GM12878 (cell line): Measurements from ENCODE around the gene EVX1. TPM values are rescaled to one million over a fixed set of nuclear protein-coding genes. Genes with fewer than 3 reads are reported as not detected.

Source experiments
- ATAC-seq: fragments of 200-7000 bp; cut with Tn5 transposase; 3 replicates; pipeline ENCODE4 v1.9.1; 2020; ENCODE audit warnings: mild to moderate bottlenecking, moderate library complexity
- BruUV-seq: library from RNA; stranded (reverse); fragments of 400-500 nt; replicated peaks from 2 replicates; lab custom pipeline; 2021; lab: Mats Ljungman, UMichigan
- CTCF ChIA-PET: fragments of 300-600 bp; sonication (Branson Sonifier 250); formaldehyde crosslinking; extraction: SDS; loops from one replicate; lab custom pipeline; 2021; ENCODE audit warnings: inconsistent platforms; lab: Yijun Ruan, JAX
- POLR2A ChIA-PET: fragments of 350-600 bp; formaldehyde crosslinking; extraction: SDS; loops from one replicate; lab custom pipeline; 2021; ENCODE audit warnings: inconsistent platforms; lab: Charles Lee
- RAD21 ChIA-PET: fragments of 300-600 bp; sonication (Branson Sonifier 250); formaldehyde crosslinking; loops from one replicate; lab custom pipeline; 2023; ENCODE audit warnings: antibody characterized with exemption; ENCODE audit not compliant: unreplicated experiment; lab: Charles Lee
- SMC1A ChIA-PET: fragments of 300-600 bp; sonication (Branson Sonifier 250); formaldehyde crosslinking; loops from one replicate; lab custom pipeline; 2023; ENCODE audit not compliant: unreplicated experiment, uncharacterized antibody; lab: Charles Lee
- DNase-seq: peaks from one replicate; pipeline ENCODE4 v3.0.0-alpha.2; 2011; ENCODE audit warnings: low read depth, low spot score
- FAIRE-seq: peaks from 3 replicates; lab custom pipeline; 2011; peaks lifted over from hg19 to GRCh38; lab: Jason Lieb, UNC
- H2AFZ ChIP-seq: 2 replicates; pipeline ENCODE4 v1.6.0; 2011; ENCODE audit warnings: low read depth, low read length, control low read depth; ENCODE audit not compliant: control insufficient read depth
- H3K27ac ChIP-seq: 2 replicates; pipeline ENCODE4 v1.5.1; 2011; ENCODE audit warnings: control low read depth; ENCODE audit not compliant: control insufficient read depth, insufficient read depth
- H3K27me3 ChIP-seq, 2 experiments: replicated peaks in 1 of 2; 2 replicates each; pipeline versions ENCODE4 v1.6.0 to v1.6.1; 2011; ENCODE audit warnings: low read length in 1 of 2; ENCODE audit not compliant: control insufficient read depth in 2 of 2, insufficient read depth in 2 of 2
- H3K36me3 ChIP-seq, 2 experiments: 2 replicates each; pipeline ENCODE4 v1.5.1; 2011; ENCODE audit warnings: low read length in 1 of 2; ENCODE audit not compliant: control insufficient read depth in 2 of 2, insufficient read depth in 2 of 2
- H3K4me1 ChIP-seq: 2 replicates; pipeline ENCODE4 v1.6.1; 2011; ENCODE audit warnings: mild to moderate bottlenecking, low read length, moderate library complexity, mixed read lengths; ENCODE audit not compliant: control insufficient read depth, insufficient read depth
- H3K4me2 ChIP-seq: 2 replicates; pipeline ENCODE4 v1.6.0; 2011; ENCODE audit warnings: control low read depth; ENCODE audit not compliant: control insufficient read depth, insufficient read depth
- H3K4me3 ChIP-seq: fragments of 200-600 bp; sonication (generic); 2 replicates; pipeline ENCODE4 v1.5.1; 2016
- H3K79me2 ChIP-seq: 2 replicates; pipeline ENCODE4 v1.6.0; 2011; ENCODE audit warnings: low read length; ENCODE audit not compliant: control insufficient read depth, insufficient read depth
- H3K9ac ChIP-seq: 2 replicates; pipeline ENCODE4 v1.8.0; 2011; ENCODE audit warnings: low read length, control low read depth, mixed read lengths; ENCODE audit not compliant: control insufficient read depth, insufficient read depth
- H3K9me3 ChIP-seq: replicated peaks from 3 replicates; pipeline ENCODE4 v1.5.1; 2011; ENCODE audit warnings: mild to moderate bottlenecking, low read length; ENCODE audit not compliant: control insufficient read depth, insufficient read depth
- H4K20me1 ChIP-seq: 2 replicates; pipeline ENCODE4 v1.6.0; 2011; ENCODE audit not compliant: control insufficient read depth, insufficient read depth
- KDM1A ChIP-seq: fragments of 200-600 bp; sonication (generic); IDR thresholded peaks from 2 replicates; pipeline ENCODE4 v1.6.1; 2016; ENCODE audit warnings: borderline replicate concordance
- MYC ChIP-seq: IDR thresholded peaks from 2 replicates; pipeline ENCODE4 v1.6.1; 2011; ENCODE audit warnings: mild to moderate bottlenecking, low read length, moderate library complexity, inconsistent platforms; ENCODE audit not compliant: insufficient read depth, insufficient replicate concordance, insufficient read length, severe bottlenecking
- NFYA ChIP-seq: IDR thresholded peaks from 2 replicates; pipeline ENCODE4 v1.6.1; 2011; ENCODE audit warnings: low read depth, mild to moderate bottlenecking, low read length, improper control_type of control experiment, borderline replicate concordance
- POLR2AphosphoS2 ChIP-seq: IDR thresholded peaks from 2 replicates; pipeline ENCODE4 v1.6.1; 2011; ENCODE audit warnings: low read depth, mild to moderate bottlenecking, low read length, improper control_type of control experiment, moderate library complexity
- RB1 ChIP-seq: fragments of 450-650 bp; formaldehyde crosslinking; IDR thresholded peaks from 2 replicates; pipeline ENCODE4 v1.6.1; 2017; ENCODE audit warnings: mild to moderate bottlenecking, borderline replicate concordance
- RUNX3 ChIP-seq: IDR thresholded peaks from 2 replicates; pipeline ENCODE4 v1.6.1; 2012; ENCODE audit warnings: low read length, inconsistent platforms
- SIN3A ChIP-seq: IDR thresholded peaks from 2 replicates; pipeline ENCODE4 v1.6.1; 2012; ENCODE audit warnings: low read depth, low read length, improper control_type of control experiment
- SUPT20H ChIP-seq: IDR thresholded peaks from 2 replicates; pipeline ENCODE4 v1.6.1; 2011; ENCODE audit warnings: low read depth, mild to moderate bottlenecking, low read length, moderate library complexity, borderline replicate concordance; ENCODE audit not compliant: control insufficient read depth
- TBL1XR1 ChIP-seq: IDR thresholded peaks from 2 replicates; pipeline ENCODE4 v1.6.1; 2012; ENCODE audit warnings: low read depth, low read length, improper control_type of control experiment
- ZBED1 ChIP-seq: IDR thresholded peaks from 2 replicates; pipeline ENCODE4 v1.6.1; 2016; ENCODE audit warnings: borderline replicate concordance
- ZNF207 ChIP-seq: fragments of 450-650 bp; IDR thresholded peaks from 2 replicates; pipeline ENCODE4 v1.6.1; 2014; ENCODE audit warnings: antibody characterized with exemption, mild to moderate bottlenecking, borderline replicate concordance
- ZNF217 ChIP-seq: fragments of 450-650 bp; IDR thresholded peaks from 2 replicates; pipeline ENCODE4 v1.6.1; 2017; ENCODE audit warnings: antibody characterized with exemption, mild to moderate bottlenecking
- ZNF622 ChIP-seq: fragments of 450-650 bp; IDR thresholded peaks from 2 replicates; pipeline ENCODE4 v1.6.1; 2017; ENCODE audit warnings: mild to moderate bottlenecking, inconsistent platforms
- WGBS: methylation state at CpG from one replicate; pipeline ENCODE4 v1.1.6; 2016; ENCODE audit warnings: low lambda C conversion rate; ENCODE audit not compliant: insufficient replicate concordance, insufficient coverage; ENCODE audit errors: missing lambda C conversion rate; 5-methylcytosine and 5-hydroxymethylcytosine counted together
- in situ Hi-C: fragments of 300-500 bp; cut with MboI; formaldehyde crosslinking; loops from 9 replicates; pipeline ENCODE4 v1.14.3; 2018; ENCODE audit warnings: mixed read lengths
- intact Hi-C: fragments of 100-400 bp; cut with micrococcal nuclease; formaldehyde crosslinking; loops from one replicate; pipeline ENCODE4 v1.14.2; 2022; ENCODE audit not compliant: unreplicated experiment
- polyA plus RNA-seq, 11 experiments: library from polyadenylated mRNA; depleted of rRNA in 4 of 11; unstranded in 6 of 11; stranded (reverse) in 5 of 11; fragments of >200 nt; fragmentation: Nextera tagmentation in 4 of 11; fragmentation: Illumina TruSeq in 1 of 11; extraction: Ambion mirVana in 4 of 11; extraction: Trizol in 1 of 11; gene quantifications; 1 replicate in 1 of 11; 2 replicates in 10 of 11; pipeline versions ENCODE4 v1.2.1 to v1.2.3, GENCODE V29; 2011 to 2016; ENCODE audit warnings: inconsistent platforms in 2 of 11, missing spikeins in 2 of 11, low read depth in 1 of 11
- total RNA-seq, 4 experiments: library from RNA; depleted of rRNA in 3 of 4; stranded (reverse); fragments of >200 nt in 3 of 4; fragmentation: Illumina TruSeq in 1 of 4; extraction: Trizol in 1 of 4; gene quantifications; 2 replicates each; pipeline versions ENCODE4 v1.2.1 to v1.2.3, GENCODE V29; 2013 to 2021
- TF ChIP-seq, protein P1 (sequence below): fragments of 450-650 bp; IDR thresholded peaks from 2 replicates; pipeline ENCODE4 v1.6.1; 2017; ENCODE audit warnings: borderline replicate concordance
- TF ChIP-seq, protein P2 (sequence below), 3 experiments: IDR thresholded peaks in 2 of 3; conservative IDR thresholded peaks in 1 of 3; 2 replicates each; pipeline ENCODE4 v1.5.1; 2011; ENCODE audit warnings: low read depth in 3 of 3, low read length in 3 of 3, mild to moderate bottlenecking in 3 of 3, control low read depth in 2 of 3, moderate library complexity in 2 of 3, inconsistent platforms in 1 of 3, mixed read lengths in 1 of 3; ENCODE audit not compliant: control insufficient read depth in 2 of 3, insufficient read depth in 1 of 3; ENCODE audit errors: extremely low read depth in 1 of 3
- TF ChIP-seq, protein P3 (sequence below): fragments of 450-650 bp; conservative IDR thresholded peaks from 2 replicates; pipeline ENCODE4 v1.6.1; 2017; ENCODE audit warnings: mild to moderate bottlenecking, moderate library complexity
- TF ChIP-seq, protein P4 (sequence below): IDR thresholded peaks from 2 replicates; pipeline ENCODE4 v1.6.1; 2011; ENCODE audit warnings: low read depth, mild to moderate bottlenecking, low read length, moderate library complexity, borderline replicate concordance; ENCODE audit errors: extremely low read depth
- TF ChIP-seq, protein P5 (sequence below): IDR thresholded peaks from 2 replicates; pipeline ENCODE4 v1.6.1; 2012; ENCODE audit warnings: low read depth, low read length, improper control_type of control experiment

EVX1 gene
- total and polyA plus RNA-seq, 10 of the 15 experiments (the other 5 are each of a cell fraction or from before 2014, with no cell fraction given) = not detected

DNA sequence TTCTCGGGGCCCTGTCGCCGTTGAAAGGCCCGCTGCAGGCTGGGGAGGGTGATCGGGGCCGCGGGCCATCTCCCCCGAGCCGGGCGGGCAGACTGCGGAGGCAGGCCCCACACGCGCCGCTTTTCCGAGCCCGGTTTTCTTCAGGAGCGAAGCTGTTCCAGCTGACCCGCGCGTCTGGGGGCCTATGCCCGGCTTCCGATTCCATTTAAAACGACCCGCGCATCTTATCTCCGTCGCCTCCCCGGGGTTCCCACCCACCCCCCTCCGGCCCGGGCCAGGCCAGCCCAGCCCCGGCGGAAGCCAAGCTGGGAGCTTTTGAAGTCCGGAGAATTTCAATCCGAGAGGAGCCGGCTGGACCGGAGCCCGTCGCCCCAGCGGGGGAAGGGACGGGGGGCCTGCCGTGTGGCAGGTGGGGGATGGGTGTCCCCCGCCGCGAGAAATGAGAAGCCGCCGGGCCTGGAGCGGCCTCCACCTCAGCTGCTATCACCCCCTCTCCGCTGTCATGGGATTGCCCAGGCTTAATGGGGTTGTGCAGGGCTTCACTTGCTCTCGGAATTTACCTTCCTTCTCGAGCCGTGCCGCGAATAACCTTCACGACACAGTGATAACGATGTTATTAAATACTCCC lies 3.1 kb upstream of the EVX1 start:
- ChIA-PET RAD21 (no interaction called here), POLR2A (no interaction called here), SMC1A (no interaction called here), CTCF (no interaction called here)
- no peak for ATAC-seq
- intact Hi-C loops (no loop called here), in situ Hi-C loops (no loop called here)
- 6% methylated on average over 37 of the region's 55 CpGs for WGBS
- no peak overlapping the region for H3K4me2 ChIP-seq
- H3K27ac ChIP-seq = no peak overlapping the region
- no peak overlapping the region for H3K9ac ChIP-seq
- no peak for FAIRE-seq
- peaks cover 14 to 20% of the 10 kb centered on the region in 2 experiments for H3K27me3 ChIP-seq
- no peak for DNase-seq
- H3K4me3 ChIP-seq = no peak overlapping the region
- H2AFZ ChIP-seq = no peak overlapping the region
- H3K79me2 ChIP-seq = no peaks in the 10 kb centered on the region
- BruUV-seq = no TSS peak
- TF ChIP-seq SIN3A = no peak
- TF ChIP-seq, protein P1, sequence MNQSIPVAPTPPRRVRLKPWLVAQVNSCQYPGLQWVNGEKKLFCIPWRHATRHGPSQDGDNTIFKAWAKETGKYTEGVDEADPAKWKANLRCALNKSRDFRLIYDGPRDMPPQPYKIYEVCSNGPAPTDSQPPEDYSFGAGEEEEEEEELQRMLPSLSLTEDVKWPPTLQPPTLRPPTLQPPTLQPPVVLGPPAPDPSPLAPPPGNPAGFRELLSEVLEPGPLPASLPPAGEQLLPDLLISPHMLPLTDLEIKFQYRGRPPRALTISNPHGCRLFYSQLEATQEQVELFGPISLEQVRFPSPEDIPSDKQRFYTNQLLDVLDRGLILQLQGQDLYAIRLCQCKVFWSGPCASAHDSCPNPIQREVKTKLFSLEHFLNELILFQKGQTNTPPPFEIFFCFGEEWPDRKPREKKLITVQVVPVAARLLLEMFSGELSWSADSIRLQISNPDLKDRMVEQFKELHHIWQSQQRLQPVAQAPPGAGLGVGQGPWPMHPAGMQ = no peak
- TF ChIP-seq RB1 = no peak
- TF ChIP-seq ZNF217 = no peak
- TF ChIP-seq ZNF207 = no peak
- TF ChIP-seq NFYA = no peak
- TF ChIP-seq SUPT20H = no peak
- no peak for TF ChIP-seq KDM1A
- TF ChIP-seq, protein P2, sequence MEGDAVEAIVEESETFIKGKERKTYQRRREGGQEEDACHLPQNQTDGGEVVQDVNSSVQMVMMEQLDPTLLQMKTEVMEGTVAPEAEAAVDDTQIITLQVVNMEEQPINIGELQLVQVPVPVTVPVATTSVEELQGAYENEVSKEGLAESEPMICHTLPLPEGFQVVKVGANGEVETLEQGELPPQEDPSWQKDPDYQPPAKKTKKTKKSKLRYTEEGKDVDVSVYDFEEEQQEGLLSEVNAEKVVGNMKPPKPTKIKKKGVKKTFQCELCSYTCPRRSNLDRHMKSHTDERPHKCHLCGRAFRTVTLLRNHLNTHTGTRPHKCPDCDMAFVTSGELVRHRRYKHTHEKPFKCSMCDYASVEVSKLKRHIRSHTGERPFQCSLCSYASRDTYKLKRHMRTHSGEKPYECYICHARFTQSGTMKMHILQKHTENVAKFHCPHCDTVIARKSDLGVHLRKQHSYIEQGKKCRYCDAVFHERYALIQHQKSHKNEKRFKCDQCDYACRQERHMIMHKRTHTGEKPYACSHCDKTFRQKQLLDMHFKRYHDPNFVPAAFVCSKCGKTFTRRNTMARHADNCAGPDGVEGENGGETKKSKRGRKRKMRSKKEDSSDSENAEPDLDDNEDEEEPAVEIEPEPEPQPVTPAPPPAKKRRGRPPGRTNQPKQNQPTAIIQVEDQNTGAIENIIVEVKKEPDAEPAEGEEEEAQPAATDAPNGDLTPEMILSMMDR (IDR thresholded peaks at IDR 0.05 in 2 of 3, conservative IDR thresholded peaks at IDR 0.05 in 1 of 3; ENCODE audit: control insufficient read depth in 2 of 3, extremely low read depth in 1 of 3, insufficient read depth in 1 of 3, low read depth in 3 of 3, low read length in 3 of 3) = no peak
- TF ChIP-seq TBL1XR1 = no peak
- no peak for TF ChIP-seq RUNX3
- TF ChIP-seq, protein P3, sequence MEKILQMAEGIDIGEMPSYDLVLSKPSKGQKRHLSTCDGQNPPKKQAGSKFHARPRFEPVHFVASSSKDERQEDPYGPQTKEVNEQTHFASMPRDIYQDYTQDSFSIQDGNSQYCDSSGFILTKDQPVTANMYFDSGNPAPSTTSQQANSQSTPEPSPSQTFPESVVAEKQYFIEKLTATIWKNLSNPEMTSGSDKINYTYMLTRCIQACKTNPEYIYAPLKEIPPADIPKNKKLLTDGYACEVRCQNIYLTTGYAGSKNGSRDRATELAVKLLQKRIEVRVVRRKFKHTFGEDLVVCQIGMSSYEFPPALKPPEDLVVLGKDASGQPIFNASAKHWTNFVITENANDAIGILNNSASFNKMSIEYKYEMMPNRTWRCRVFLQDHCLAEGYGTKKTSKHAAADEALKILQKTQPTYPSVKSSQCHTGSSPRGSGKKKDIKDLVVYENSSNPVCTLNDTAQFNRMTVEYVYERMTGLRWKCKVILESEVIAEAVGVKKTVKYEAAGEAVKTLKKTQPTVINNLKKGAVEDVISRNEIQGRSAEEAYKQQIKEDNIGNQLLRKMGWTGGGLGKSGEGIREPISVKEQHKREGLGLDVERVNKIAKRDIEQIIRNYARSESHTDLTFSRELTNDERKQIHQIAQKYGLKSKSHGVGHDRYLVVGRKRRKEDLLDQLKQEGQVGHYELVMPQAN = no peak
- no peak for TF ChIP-seq POLR2AphosphoS2
- TF ChIP-seq, protein P4, sequence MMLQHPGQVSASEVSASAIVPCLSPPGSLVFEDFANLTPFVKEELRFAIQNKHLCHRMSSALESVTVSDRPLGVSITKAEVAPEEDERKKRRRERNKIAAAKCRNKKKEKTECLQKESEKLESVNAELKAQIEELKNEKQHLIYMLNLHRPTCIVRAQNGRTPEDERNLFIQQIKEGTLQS = no peak
- TF ChIP-seq ZBED1 = no peak
- no peak for TF ChIP-seq ZNF622
- TF ChIP-seq, protein P5, sequence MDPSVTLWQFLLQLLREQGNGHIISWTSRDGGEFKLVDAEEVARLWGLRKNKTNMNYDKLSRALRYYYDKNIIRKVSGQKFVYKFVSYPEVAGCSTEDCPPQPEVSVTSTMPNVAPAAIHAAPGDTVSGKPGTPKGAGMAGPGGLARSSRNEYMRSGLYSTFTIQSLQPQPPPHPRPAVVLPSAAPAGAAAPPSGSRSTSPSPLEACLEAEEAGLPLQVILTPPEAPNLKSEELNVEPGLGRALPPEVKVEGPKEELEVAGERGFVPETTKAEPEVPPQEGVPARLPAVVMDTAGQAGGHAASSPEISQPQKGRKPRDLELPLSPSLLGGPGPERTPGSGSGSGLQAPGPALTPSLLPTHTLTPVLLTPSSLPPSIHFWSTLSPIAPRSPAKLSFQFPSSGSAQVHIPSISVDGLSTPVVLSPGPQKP = no peak
- TF ChIP-seq MYC = no peak
- H4K20me1 ChIP-seq = no peaks in the 10 kb centered on the region
- no peaks in the 10 kb centered on the region for H3K4me1 ChIP-seq
- H3K36me3 ChIP-seq = no peaks in the 10 kb centered on the region
- H3K9me3 ChIP-seq = no peaks in the 10 kb centered on the region; the same call in 2 of the 3 replicates
